Stimulated activated CD8-positive, alpha-beta memory T cell treated with anti-CD3 and anti-CD28 coated beads, Interleukin-15, amount 100 ng/mL, for 1 hour (primary cell): ENCODE data around the gene SP2.
A peak's percentile ranks its signal among the peaks of the same experiment; 100 is the strongest.

ENCODE experiments used
- DNase-seq: peaks from one replicate; pipeline ENCODE4 v3.0.0-alpha.2; 2020; ENCODE audit warnings: low read depth

SP2 gene

DNA sequence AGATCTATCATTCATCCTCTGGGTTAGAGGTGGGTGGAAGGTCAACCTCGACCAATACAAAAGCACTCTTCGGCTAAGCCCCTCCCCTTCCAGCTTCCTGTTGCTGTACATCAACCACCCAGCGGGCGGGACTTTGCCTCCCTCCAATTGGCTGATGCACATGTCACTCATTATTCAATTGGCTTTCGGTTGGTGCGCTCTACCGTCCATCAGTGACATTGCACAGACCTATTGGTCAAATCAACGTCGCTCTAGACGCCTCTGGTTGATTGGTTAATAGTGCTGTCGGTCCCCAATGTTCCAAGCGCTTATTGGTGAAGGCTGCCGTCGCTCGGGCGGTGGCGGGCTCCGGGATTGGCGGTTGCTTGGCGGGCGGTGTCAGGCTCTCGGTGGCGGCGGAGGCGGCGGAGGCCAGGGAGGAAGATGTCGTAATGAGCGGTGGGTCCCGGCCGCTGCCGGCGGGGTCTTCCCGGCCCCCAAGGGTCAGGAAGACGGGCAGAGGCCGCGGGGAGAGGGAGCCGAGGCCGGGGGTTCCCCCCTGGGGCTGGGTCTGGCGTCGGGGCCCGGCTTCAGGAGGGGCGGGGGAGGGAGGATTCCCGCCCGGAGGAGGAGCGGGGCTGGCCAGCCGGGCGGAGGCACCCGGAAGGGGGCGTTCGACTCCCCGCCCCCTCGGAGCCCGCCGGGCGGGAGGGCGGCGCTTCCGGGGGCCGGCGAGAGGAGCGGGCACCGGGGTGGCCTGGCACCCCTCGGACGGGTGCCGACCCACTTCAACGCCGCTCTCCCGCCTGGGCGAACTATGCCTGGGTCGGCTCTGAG lies at the start of gene SP2:
Gene SP2, plus strand, starts transcription at position 381 of the 816 bp plus-strand sequence. Its CDS starts 51 bp downstream, at position 432.
- DNase-seq = peak; percentile 99

DNA sequence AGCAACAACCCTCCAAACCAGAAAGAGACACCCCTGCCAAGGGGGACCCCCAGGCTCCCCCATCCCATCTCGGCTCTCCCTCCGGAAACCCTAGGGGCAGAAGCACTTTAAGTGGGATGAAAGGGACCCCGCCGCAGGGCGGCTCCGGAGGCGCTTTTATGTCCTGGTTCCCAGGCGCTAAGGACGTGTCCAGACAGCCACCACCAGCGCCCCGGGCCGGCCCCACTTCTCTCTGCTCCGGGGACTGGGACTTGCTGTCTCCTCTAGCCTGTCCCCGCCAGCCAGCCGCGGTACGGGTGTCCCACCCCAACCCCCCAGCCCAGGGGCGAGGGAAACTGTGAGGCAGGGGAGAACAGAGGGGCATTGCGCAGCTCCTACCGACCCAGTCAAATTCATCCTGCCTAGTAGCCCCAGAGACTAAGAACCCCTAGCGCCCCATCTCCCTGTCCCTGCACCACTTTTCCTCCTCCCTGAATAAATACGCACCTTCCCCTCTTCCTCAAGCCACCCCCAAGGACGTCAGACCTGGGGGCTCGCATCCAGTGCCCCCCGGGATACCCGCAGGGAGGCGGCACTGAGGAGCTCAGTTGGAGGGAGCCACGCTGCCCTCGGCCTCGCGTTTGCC lies 49.2 kb upstream of the SP2 start:
- DNase-seq = no peak

DNA sequence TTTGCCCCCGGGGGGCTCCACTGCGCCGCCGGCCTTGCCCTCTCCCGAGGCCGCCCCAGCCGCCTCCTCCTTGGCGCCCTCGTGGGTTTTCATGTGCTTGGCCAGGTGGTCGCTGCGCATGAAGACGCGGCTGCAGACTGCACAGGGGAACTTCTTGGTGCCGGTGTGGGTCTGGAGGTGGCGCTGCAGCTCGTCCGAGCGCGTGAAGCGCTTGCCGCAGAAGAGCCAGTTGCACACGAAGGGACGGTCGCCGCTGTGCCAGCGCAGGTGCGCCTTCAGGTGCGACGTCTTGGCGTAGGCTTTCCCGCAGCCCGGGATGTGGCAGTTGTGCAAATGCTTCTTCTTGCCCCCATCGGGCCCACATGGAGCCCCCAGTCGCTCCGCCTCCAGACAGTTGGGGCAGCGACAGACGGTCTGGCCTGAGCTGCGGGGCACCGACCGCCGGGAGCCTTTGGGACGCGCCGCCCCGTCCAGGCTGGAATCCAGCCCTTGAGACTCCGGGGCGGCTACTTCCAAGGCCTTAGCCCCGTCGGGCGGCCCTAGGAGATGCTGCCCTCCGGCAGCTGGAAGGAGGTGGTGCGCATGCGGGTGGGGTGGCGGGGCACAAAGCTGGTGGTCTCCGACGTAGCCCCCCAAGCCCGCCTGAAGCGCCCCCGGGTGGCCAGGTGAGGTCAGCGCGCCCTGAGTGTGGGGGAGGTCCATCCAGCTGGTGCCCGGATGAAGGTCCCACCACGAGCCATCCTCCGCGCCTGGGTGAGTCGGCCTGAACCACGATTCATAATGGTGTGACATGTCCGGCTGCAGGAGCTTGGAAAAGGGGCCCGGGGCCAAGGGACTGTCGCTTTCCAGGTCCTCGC lies 48.5 kb upstream of the SP2 start:
- no peak for DNase-seq

DNA sequence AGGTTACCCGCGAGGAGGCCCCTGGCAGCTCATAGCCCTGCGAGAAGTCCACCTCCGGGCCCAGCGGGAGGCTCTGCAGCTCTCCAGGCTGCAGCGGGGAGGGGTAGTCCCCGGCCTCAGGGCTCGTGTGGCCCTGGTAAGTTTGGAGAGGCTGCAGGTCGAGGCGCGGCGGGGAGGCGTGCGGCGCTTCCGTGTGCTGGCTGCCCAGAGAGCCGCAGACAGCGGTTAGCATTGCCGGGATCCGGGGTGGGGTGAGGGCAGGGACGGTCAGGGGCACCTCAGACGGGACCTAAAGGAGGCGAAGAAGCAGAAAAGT lies 47.9 kb upstream of the SP2 start:
- DNase-seq = no peak

DNA sequence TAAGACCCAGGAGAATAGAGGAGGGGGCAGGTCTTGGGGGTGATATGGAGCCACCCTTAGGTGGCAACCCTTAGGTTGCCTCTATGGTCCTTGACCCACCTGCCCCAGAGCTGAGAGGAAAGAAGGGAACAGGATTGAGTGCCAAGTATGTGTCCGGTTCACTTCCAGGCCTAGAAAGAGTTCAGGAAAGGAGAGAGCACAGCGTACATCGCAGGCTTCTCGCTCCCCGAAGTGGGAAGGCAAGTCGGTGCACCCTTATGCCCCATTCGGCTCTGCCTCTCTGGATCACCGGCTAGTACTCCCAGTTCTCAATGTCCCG lies 45.7 kb upstream of the SP2 start:
- no peak for DNase-seq

DNA sequence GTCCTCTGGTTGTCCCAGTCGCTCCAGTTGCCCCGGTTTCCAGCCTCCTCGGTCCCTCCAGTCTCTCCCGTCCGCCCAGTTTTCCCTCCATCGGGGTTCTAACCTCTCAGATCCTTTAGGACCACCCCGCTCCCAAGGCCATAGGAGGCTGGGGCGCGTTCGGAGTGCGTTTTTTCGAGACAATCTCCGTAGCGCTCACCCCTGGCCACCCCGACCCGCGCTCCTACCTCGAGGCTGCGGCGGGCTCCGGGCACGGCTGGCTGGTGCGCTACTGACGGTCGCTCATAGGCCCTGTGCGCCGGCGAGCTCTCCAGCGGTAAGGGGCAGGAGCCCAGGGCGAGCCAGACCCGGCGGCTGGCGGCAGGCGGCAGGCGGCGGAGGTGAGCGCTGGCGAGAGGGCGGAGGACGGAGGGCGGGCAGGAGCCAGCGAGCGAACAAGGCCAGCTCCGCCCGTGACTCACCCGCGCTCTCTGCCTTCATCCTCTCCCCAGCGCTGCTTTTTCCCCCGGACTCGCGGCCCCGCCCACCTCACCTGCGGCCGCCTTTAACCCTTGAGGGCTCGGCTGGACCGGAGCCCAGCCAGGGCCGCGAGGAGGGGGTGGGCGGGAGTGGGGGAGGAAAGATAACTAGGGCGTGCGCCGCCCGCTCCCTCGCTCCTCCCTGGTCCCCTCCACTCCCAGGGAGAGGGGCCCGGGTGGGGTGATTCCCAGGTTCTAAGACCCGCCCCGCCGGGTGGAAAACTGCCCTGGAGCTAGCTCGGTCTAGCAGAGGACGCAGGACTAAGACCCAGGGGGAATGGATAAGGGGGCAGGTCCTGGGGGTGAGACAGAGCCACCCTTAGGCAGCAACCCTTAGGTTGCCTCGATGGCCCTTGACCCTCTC lies 45.1 kb upstream of the SP2 start, which contains the start of gene SP6:
Gene SP6, minus strand, starts transcription at position 472 of the 882 bp plus-strand sequence. CDS start 2,734 bp downstream, outside the sequence.
- peak; percentile 41 for DNase-seq

DNA sequence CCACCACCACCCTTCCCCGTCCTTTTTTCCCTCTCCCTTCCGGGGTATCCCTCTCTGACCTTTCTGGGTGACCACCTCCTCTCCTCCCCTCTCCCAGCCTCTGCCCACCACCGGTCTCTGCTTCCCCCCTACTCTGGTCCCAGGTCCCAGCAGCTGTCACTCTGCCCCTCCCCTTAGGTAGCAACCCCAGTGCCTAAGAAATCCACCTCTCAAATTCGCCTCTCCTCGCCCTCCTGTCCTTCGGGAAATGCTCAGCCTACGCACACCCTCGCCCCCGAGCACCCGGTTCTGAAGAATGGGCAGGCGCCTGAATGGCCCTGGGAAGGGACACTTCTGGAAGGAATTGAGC lies 44.3 kb upstream of the SP2 start:
- DNase-seq = no peak

DNA sequence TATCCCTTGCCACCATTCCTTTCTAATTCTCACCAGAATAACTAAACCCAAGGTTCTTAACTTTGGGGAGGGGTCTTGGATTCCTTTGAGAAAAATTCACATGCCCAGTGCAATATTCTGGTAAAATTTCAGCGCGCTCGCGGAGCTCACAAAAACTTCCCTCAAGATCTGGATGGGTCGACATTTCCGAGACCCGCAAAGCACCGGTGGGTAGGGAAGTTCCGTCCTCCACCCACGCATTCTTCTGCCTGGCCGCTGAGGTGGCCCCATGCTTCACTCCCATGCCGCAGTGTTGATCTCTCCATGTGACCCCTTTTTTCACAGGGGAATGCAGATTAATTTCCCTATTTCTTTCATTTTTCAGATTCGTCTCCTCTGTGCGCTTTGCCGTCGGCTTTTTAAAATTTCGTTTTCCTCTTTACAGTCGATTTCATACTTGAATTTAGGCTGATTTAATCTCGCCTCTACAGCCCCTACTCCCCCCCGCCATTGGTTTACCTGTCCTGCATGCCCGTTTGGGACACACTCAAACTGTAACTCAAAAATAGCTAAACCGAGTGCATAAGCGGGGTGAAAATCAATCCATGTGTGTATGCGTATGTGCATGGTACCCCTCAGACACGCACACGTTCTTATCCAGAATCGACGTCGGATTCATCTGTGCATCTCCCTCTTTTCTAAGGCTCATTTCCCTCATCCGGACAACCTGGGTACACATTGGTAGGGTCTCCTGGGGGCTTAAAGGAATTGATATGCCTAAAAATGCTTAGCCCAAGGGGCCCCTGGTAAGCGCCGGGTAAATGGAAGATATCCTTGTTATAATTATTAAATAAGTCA lies 43.7 kb upstream of the SP2 start:
- no peak for DNase-seq

DNA sequence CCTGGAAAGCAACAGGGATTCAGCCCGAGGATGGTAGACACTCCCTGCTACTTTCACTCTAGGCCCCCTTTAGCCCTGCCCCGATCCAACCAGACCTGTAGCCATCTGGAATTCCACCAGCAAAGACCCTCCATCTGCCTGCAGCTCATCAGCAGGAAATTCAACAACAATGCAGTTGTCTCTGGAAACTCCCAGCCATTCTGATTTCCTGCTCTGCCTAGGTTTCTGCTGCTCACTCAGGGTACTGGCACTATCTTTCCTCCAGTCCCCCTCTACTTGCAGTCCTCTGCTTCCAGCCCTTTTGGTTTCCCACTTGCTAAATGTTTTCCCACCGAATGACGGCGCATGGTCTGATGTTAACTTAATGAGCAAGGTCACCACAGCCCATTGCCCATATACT lies 42.4 kb upstream of the SP2 start:
- no peak for DNase-seq

DNA sequence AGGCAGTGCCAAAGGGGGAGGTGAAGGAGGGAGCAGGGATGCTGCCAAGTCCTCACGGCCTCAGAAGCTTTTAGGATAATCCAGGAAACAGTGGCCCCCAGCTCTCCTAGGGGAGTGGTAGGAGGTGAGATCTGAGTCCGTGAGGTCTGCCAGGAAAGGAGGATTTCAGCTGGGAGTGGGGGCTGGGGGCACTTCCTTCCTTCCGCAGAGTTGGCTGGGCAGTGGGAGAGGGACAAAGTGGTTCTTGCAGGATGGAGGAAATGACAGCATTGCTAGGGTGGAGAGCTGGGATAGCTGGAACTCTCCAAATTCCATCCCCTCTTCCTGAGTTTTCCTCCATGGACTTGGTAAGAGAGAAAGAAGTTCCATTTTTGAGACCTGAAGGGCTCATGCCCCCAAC lies 40.3 kb upstream of the SP2 start:
- DNase-seq = no peak

DNA sequence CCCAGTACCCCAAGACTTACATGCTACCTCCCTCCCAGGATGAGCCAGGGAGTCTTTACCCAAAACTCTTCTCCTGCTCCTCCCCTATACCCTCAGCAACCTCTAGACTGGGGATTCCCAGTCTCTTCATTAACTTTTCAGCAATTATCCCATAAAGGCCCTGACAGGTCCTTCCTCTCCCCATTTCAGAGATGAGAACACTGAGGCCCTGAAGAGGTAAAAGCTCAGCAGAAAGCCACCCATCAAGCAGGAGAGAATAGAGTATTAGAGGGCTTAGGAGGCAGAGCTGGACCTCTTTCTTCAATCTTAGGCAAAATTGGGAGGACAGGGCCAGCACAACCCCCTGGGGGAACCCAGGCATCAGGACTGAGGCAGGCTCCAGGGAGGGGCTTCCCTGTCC lies 39.2 kb upstream of the SP2 start:
- no peak for DNase-seq

DNA sequence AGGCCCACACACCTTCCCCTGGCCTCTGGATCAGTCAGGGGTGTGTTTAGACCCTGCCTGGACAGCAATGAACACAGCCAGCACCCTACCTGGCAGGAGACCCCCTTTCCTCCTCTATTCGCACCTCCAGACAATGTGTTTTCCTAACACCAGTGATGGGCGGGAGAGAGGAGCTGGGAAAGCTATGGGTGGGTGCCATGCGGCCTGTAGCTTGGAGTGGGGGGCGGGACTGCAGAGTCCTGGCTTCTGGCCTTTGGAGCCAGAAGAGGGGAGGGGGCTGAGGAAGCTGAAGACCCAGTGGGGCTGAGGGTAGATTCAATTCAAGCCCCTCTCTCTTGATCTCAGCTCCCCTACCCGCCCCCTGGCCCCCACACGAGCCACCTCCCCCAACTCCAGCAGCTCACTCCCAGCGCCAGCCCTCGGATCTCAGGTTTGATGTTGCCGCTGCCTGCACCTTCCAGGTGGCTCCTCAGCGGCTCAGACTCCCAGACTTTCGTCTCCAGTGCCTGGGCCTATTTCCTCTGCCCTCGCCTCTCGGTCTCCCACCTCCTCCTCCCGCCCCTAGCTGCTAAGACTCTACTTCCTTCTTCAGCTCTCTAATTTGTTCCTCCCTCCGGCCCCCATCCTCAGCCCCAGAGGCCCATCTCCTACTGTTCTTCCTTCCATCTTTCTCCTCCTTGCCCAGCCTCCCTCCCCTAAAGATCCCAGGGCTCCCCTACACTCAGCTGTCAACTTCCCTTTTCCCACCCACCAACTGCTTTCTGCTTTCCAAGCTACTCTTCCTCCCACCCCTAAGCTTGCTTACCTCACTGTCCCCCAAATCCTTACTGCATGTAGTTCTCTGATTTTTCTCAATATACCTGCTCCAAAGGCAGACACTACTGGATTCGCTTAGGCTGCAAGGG lies 38.2 kb upstream of the SP2 start:
- DNase-seq = no peak

DNA sequence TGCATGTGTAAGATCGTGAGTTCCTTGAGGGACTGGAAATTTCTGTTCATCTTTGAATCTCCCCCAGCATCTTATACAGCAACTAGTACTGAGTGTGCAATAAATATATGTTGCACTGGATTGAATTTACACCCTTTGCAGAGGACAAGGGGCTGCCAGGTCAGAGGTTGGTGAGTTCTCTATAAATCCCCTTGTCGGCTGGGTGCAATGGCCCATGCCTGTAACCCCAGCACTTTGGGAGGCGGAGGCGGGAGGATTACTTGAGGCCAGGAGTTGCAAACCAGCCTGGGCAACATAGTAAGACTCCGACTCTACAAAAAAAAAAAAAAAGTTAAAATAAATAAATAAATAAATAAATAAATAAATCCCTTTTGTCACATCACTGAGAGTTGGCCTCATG lies 35.6 kb upstream of the SP2 start:
- no peak for DNase-seq

DNA sequence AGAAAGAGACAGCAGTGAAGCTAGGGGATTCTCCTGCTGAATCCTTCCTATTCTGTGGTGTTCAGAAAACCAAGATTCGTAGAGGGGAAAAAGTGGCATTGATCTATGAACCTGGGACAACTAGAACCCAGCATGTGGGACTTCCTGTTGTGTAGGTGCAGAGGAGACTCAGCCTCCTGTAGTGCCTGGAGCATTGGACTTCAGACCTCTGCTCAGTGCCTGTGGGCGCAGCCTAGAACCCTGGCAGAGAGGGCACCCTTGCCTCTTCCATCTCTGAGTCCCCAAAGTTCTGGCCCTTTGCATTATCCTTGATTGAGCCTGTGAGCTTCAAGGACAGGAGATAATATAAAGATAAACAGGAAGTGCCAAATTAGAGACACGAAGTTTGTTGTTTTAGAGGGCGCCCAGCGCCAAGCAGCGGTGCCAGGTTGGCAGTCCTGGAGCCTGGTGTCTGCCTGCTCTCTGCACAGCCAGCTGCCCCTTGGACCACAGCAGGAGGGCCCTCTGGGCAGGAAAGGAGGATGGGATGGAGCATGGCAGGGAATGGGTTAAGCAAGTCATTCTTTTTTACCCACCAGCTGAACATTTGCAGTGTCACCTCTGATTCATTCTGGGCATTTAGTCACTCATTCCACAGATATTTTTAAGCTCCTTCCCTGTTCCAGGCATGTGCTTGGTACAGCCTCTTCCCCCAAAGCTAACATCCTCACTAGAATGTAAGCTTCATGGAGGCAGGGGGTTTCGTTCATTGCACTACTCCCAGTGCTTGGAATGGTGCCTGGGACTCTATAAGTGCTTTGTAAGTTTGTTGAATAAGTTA lies 33.2 kb upstream of the SP2 start:
- no peak for DNase-seq

DNA sequence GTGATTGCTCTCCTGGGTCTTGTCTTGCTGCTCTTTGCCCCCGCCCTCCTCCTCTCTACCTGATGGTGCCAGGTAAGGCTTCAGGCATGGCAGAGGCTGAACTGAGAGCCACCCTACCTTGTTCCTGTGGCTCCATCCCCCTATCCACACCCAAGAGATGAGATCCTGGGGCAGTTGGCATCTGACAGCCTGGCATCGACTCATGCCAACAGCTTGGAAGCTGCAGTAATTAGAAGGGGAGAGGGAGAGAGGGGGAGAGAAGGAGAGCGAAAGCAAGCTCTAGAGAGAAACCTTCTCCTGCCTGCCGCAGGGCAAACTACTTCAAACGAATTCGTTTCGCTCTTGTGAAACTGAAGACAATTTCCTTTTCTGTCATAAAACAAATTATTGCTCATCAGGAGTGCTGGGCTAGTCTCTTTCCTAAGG lies 31.2 kb upstream of the SP2 start:
- no peak for DNase-seq

DNA sequence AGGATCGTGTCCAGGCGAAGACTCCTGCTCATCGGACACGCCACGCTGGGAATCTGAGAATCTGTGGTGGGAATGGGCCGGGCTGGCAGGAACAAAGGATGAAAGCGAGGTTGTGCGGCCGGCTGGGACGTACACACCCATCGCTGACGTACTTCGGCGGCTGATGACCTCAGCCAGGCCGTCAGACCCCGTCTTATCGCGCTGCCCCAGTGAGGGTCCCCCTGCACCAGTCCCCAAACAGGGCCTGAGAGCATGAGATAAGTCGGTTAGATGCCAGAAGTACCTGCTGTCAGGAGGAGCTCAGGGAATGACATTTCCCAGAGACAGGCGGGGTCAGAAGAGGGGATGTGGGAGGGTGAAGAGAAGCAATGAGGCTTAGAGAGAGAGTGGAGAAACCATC lies 29.1 kb upstream of the SP2 start:
- DNase-seq = no peak

DNA sequence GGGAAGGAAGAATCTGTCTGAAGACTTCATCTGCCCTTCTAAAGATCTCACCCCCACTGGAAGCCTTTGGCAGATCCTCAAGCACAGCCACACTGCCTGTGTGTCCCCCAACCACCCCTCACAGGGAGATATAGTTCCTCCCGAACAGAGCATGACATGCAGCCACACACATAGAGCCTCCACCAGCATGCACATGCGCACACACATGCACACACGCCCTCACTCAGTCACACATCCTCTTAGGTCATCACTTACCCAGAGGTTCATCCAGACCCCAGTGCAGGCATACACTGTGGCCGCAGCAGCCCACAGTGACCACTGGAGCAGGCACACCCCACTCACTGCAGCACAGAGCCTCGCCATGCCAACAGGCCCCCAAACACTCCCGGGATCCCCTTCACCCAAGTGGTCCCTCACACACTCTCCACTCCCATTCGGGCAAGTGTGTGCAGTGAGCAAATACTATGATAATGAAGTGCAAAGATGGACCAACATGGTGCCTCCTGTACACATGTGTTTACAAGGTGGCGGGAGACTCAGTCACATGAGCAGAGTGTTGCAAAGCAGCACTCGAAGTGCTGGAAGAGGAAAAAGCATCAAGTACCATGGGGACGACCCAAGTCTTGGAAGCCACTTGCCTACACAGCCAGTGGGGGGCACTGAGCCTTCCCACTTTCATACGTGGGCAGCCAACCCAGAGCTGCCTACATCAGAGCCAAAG lies 28.1 kb upstream of the SP2 start:
- DNase-seq = no peak

DNA sequence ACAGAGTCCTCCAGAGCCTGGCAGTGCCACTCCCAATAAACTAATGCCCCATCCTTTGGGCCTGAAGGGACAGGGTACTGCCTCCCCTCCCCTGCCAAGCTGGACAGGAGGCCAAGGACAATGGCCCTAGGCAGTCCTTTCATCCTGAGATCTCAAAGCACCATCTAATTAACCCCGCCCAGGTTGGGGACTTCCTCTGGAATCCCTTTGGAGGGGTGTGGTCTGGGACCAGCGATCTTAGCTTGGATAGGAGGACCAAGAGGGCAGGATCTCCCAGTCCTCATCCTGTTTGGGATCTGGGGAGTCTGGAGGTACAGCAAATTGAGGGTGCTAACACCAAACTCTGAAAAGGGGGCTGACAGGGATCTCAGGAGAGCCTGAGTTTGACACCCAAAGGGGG lies 26.9 kb upstream of the SP2 start:
- no peak for DNase-seq

DNA sequence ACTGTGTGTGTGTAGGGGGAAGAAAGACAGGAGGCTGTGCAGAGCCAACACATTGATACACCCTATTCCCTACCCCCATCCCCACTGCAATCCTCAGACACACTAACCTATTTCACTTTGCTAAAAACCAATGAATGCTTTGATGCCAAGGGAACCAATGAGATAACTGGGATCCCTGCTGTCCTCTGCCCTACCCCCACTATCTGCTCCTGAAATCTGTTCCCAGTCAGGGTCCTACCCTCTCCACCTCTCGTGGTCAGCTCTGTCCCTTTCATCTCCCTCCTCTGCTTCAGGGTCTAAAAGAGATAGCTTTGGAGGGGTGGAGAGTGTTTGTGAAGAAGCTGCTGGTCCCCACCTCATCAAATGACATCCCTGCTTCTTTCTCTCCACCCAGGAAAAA lies 26.0 kb upstream of the SP2 start:
- no peak for DNase-seq
